Renal pelvis (tissue), 4 donors: ENCODE measurements around the gene RAPGEF4. TPM values are rescaled to one million over a fixed set of nuclear protein-coding genes. Genes with fewer than 3 reads are reported as not detected.
"Not testable (repeated sequence)": the region's sequence is repeated elsewhere in the genome, so short reads cannot be mapped to it uniquely, and the experiment has no call there.

Experiments used
- DNase-seq: peaks from one replicate; pipeline ENCODE4 v3.0.0-alpha.2; 2013
- polyA plus RNA-seq, 3 donors: library from polyadenylated mRNA; unstranded; fragments of 120-200 nt; gene quantifications; one replicate each; pipeline ENCODE4 v1.2.1, GENCODE V29; 2013; ENCODE audit not compliant: insufficient read length in 3 of 3

The RAPGEF4 gene
- polyA plus RNA-seq, 3 donors = 7.9 to 13.0 (median 10.2) TPM

DNA sequence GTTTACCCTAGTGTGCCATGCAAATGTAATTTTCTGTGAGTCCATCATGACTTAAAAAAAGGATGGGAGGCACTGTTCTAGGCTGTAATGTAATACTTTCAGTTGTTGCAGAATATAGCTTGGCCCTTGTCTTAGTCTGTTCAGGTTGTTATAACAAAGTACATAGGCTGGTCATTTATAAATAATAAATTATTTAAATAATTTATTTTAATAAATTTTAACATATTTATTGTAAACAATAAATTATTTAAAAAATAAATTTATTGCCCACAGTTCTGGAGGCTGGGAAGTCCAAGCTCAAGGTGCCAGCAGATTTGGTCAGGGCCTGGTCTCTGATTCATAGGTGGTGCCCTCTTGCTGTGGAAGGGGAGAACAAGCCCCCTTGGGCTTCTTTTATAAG lies 35.2 kb downstream of the RAPGEF4 start:
- DNase-seq = no peak

DNA sequence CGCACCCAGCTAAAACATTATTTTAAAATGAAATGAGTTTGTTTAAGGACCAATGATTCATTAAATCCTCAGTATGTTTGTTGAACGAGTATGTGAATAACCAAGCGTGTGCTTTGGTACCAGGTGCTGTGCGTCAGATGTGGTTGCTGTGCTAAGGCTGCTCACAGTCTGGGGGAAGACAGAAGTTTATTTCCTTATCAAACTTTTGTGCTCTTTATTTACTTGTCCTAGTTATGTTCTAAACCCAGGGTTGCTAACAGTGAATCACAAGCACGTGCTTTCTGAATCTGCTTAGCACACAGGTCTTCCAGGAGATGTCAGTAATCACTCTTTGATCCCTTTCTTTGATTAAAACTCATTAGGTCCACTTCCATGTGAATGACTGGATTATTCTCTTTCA lies 37.0 kb downstream of the RAPGEF4 start:
- no peak for DNase-seq

DNA sequence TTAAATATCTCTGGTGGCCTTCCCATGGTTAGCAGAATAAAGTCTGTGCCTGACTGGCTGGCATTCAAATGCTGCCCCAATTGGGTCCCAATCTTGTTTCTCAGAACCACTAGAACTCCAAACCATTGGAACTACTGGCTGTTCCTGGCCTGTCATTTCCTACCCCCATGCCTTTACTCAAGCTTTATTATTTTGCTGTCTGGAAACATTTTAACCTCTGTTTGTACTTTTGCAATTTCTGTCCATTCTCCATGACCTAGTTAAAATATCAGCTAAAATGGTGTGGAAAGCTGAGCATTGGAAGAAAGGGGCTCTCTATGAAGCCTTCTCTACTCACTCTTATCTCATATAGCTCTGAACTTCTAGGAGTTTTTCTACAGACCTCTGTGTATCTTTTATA lies 38.7 kb downstream of the RAPGEF4 start:
- no peak for DNase-seq

DNA sequence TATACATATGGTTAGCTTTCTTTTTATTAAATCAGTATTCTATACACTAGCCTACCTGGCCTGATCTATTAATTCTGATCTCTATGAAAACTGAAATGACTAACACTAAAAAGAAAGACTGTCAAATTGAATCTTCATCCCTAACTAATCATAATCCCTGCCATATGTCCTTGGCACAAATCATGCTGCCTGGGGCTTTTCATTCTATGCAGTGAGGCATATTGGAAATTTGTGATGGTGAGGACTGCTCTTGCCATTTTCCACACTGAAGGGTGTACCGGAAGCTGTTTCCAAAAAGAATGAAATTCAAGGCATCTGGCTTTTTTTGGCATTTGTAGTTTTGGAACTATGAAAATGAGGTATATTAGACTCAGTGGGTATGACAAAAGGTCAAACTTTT lies 39.7 kb downstream of the RAPGEF4 start:
- no peak for DNase-seq

DNA sequence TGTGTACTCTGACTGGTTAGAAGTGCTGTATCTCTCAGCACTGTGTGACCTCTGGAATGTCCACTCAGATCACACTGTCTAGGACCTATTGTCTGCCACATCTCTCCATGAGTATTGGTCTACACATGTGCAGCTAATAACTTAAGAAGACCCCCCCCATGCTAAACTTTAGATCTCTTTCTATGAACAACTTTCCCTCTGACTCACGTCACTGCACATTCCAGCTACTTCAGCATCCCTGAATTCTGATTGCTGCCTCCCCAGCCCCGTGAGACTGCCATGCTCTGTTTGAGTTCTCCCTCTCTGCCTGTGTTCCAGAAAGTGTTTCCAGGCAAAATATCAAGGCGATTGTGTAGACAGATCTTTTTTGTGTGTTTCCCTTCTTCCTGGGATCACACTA lies 41.8 kb downstream of the RAPGEF4 start:
- DNase-seq = no peak

DNA sequence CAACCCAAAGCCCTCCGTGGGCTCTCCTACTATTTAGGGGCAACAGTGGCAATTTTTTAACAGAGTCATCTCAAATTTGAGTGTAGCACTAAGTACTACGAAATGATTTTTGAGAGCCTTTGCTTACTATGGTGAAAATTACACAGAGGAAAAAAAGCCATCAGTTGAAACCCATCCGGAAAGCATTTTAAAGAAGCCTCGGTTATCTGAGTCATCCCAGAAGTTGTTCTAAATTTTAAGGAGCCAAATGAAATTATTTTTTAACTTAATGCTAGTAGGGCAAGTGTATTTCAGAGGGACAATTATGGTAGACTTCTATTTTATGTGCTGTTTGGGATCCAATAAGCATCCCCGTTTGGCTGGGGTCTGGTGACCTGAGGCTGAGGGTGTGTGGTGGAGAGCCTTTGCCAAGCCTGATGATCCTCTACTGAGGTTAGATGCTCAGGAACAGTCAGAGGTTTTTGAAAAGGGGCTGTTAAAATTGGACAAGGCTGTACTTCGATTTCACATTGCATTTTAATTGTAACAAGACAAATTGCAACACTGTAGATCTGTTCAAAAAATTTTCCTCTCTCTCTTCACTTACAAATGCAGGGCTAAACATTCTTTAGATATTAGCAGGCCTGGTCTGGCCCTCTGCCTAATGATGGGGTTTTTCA lies 47.0 kb downstream of the RAPGEF4 start:
- DNase-seq = no peak

DNA sequence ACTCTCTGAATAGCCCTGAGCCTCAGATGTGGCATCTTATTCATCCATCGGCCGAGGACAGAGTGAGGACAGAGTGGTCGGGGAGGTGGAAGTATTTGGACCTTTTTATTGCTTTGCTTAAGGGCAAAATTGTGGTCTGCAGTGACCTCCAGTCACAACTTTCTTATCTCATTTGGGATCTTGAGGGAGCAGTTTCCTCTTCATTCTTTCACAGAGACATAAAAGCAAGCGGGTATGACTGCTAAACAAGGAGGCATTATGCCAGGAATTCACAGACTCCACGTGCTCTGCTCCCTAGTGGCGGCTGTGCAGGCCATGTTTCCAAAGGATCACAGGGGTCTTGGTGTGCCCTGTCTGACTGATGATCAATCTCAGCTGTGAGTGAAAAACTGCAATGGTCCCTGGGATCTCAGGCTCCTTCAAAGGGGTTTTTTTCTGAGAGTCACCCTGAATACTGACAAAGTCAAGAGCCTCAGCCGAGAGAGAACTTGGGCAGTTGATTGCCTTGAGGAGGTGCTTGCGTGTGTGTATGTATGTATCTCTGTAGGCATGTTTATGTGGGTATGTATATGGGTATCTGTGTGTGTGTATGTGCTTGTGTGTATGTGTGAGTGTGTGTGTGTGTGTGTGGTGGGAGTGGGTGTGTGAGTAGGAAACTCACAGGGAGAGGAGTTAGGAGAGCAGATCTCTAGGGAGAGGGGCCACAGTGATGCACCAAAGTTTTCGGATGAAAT lies 47.7 kb downstream of the RAPGEF4 start:
- DNase-seq = peak; percentile 30

DNA sequence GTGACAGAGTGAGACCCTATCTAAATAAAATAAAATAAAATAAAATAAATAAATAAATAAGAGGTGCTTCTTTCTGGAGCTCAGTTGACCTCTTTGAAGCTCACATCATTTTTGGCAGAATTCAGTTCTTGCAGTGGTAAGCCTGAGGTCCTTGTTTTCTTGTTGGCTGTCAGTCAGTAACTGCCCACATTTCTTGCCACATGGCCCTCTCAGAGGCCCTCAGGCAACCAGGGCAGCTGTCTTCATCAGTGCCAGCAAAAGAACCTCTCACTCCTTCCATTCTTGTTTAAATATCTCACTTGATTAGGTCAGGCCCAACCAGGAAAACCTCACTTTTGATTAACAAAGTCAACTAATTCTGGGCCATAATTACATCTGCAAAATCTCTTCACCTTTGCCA lies 53.2 kb downstream of the RAPGEF4 start:
- no peak for DNase-seq

DNA sequence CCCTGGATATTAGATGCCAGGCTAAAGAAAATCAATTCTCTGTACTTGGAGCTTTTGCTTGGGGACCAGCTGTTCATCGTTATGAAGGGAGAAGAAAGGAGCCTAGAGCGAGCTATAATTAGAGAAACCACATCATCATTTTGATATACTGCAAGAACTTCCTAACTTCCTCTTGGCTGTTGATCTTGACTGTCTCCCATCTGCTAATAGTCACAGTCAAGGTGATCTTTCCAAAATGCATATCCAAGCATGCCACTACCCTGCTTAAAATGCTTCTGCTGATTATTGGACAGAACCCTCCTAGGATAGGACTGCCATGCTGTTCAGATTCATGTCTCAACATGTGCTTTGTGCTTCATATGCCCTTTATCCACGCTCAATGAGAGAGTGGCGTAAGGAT lies 54.8 kb downstream of the RAPGEF4 start:
- DNase-seq = no peak

DNA sequence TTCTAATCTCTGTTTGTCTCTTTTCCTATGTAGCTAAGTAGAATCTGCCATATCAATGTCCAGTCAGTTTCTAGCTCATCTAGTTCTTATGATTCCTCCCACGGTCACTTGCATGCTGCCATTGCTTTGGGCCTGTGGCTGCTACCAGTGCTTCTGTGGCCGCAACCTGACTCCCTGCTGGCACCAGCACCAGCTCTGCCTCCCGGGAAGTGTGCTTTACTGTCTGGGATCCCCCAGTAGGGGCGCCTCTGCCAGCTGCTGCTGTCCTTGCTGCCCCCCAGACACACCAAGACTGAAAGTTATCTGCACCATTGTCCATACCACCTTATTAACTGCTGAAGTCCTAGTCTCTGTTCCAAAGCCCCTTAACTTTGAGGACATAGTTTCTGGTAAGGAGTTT lies 56.3 kb downstream of the RAPGEF4 start:
- DNase-seq = no peak

DNA sequence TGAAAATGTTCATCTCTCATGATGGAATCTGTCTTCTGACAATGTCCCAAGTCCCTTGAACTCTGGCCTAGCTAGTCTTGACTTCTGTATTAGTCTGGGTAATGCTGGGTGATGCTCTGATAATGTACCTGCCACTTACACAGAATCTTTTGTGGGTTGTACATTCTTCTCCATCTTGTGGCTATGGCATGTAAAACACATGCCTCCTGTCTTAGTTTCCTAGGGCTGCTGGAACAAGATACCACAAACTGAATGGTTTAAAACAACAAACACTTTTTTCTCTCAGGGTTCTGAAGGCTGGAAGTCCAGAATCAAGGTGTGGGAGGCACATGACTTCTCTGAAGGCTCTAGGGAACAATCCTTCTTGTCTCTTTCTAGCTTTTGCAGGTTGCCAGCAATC lies 57.1 kb downstream of the RAPGEF4 start:
- DNase-seq = no peak

DNA sequence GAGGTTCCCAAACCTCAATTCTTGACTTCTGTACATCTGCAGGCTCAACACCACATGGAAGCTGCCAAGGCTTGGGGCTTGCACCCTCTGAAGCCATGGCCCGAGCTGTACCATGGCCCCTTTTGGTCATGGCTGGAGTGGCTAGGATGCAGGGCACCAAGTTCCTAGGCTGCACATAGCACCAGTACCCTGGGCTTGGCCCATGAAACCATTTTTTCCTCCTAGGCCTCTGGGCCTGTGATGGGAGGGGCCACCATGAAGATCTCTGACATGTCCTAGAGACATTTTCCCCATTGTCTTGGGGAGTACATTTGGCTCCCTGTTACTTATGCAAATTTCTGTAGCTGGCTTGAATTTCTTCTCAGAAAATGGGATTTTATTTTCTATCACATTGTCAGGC lies 67.7 kb downstream of the RAPGEF4 start:
- not testable (repeated sequence) for DNase-seq

DNA sequence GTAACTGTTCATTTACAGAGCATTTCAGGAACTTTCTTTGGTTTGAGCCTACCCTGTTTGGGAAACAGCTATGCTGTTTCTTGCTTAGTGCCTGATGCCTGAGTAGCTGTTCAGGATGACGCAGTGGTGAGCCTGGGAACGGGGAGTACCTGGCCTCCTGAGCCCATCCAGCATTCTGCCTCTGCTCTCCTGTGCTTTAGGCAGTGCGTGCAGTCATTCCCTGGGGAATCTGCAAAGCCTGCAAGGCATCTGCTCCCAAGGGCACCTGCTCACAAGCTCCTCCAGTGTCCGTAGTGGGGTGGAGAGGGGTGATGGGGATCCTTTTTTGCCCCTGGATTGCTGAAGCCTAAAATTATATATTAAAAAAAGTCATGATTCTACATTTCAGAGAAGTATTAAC lies 68.8 kb downstream of the RAPGEF4 start:
- DNase-seq = no peak

DNA sequence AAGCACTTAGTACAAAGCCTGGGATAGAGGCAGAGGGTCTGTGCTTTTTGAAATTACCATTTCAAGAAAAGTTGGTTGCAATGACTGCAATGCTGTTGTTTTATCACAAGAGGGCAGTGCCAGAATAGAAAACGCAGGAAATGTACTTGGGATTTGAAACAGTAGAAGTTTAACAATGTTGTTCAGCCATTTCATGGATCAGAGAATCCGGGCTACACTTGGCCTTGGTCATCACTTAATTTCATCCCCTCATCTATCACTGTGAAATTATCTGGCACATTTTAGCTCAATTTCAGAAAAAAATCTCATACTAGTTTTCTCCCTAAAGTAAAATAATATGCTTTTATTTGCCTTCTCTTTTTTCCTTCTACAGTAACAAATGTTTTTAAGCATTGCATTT lies 70.8 kb downstream of the RAPGEF4 start:
- peak; percentile 65 for DNase-seq

DNA sequence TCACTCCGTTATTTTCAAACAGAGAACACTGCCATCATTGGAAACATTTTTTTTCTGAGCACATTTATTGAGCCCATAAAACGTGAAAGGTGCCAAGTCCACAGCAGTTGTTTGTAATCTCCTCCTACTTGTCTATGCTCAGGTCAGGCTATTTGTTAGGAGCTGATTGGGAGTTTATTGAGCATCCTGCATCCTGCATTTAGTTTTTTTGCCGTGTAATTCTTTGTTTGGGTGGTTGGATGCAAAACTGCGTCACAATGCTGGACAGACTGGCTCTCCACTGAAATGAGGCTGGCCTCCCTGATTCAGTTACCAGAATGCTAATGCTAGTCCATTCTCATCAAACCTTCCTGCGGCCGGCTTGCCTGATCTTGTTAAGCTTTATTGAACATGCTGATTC lies 71.4 kb downstream of the RAPGEF4 start:
- no peak for DNase-seq

DNA sequence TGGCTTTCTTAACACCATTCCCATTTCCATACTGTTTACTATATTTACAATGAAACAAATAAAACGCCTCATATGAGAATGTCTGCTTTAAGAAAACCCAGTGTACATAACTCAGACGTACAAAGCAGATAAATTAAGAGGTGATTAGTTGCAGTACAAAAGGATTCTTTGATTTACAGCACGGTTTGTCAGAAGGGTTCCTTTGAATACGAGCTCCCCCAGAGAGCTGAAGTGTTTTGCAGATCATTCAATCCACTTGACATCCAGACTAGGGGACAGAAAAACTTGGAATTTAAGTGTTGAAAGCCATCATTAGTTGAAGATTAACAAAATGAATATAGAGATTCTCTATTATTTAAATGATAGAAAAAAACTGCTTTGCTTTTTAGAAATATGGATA lies 72.5 kb downstream of the RAPGEF4 start:
- DNase-seq = no peak

DNA sequence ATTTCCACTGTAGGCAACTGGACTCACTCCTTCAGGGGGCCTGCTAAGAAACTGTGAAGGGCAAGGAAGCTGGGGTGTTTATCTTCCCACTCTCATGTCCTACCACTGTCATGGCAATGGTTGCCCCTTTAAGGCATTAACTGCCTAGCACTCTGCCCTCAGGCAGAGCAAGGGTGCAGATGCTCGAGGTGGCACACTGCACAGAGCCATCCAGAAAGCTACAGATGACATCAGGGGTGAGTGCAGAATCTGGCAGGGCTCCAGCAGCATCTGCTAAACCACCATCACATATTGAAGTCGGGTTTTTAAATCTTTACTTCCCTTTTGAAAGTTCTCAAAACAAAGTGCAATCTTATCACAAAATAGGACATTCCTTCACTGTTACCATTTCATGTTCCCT lies 75.4 kb downstream of the RAPGEF4 start:
- DNase-seq = no peak

DNA sequence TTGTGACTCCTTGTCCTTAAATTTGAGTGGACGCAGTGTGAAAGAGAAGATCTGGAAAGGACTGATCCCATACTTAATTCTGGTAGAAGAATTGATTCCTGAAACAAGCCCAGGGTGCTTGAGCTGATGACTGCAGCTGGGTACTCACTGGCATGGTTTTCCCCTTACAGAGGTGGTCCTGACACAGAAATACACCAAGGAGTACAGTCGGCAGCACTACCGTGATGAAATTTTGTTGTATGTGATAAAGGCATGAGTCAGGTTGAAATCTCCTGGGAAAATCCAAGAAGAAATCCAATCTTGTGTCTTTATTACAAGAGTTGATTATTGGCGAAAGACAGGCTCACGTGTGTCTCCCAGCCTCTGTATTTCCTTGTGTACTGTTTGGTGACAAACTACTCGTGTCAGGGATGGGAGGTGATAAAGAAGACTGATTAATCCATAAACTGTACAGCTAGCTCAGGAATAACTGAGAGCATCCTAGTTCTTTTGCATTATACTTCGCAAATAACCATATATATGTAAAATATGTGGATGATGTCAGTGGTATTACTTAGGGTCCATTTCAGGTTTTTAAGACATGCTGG lies 76.6 kb downstream of the RAPGEF4 start:
- DNase-seq = no peak

DNA sequence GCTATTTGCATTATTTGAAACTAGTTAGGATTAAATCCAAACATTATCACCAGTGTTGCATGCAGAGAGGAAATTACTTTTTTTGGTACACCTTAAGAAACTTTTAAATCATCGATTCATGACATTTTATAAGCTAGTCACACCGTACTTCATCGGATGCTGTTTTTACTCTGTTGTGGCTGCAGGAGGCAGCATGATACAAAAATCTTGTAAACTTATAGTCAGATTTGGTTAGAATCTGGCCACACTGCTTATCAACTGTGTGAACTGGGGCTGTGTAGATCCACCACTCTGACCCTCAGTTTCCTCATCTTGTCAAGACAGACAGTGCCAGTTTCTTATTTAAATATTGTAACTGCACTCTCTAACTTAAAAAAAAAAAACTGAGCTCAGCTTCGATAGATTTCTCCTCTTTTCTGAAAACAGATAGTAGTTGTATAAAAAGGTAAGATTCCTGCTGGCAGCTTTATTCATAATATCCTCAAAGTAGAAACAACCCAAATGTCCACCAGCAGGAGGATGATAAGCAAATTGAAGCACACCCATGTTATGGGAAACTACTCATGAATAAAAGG lies 77.8 kb downstream of the RAPGEF4 start:
- no peak for DNase-seq

DNA sequence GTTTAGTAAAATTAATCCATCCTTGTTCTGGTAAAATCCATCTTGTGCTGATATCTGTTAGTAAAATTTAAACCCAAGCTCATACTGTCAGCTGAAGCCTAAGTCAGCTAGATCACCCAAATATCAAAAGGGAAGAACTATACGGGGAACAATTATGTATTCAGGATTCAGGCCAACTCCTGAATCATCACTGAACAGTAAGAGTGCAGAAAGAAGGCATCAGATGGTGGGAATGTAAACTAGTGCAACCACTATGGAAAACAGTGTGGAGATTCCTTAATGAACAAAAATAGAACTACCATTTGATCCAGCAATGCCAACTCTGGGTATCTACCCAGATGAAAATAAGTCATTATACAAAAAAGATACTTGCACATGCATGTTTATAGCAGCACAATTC lies 81.8 kb downstream of the RAPGEF4 start:
- no peak for DNase-seq

DNA sequence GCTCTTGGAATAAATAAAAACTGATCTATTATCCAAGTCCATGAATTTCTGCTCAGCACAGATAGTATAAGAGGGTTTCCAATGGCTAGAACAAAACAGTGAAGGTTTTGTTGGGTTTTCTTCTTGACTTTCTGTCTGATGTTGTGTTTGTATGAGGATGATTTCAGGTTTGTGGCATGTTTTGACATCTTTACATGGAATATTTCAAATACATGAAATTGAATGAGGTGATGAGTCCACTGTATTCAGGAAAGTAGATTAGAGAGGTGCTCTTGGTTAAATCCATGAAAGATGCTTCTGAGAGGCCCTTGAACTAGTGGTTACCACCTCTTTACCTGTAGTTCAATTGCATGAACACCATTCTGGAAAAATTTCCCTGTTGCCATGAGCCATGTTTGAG lies 84.3 kb downstream of the RAPGEF4 start:
- no peak for DNase-seq

DNA sequence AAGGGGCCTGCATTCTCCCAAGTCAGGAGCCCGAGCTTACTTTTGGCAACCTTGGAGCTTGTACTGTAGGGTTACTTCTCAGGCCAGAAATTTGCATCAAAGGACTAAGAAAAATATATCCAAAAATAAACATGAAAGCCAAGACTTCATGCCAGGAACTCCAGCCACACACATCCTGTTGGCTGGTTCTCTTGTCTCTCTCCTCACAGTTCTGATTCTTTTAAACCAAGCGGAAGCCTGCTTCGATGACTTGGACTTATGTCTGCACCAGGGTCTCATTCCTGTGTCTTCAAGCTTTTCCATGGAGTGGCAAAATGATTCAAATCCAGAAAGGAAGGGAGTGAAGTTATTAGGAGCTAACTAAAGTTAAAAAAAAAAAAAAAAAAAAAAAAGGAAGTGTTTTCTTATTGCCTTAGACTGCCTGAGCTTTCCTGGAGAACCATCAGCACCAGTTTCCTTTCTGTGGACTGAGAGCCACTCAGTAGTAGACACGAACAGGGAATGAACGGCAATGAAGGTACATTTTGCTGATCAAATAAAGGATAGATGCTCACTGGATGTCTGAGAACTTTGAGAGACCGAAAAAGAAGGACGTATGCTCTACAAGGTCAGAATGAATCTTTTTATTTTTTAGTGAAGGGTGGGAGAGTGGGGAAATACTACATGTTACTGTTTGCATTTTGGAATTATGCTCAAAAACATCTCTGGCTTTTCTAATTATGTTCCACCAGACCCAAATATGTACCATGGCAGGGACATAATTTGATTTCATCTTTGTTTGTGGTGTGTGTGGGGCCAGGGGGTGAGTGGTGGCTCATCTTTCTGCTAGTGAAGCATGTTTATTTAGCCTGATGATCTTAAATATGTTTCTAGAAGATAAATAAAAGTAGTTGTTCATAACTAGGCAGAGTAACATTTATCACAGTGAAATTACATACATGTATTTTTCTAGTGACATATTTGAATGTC lies 86.0 kb downstream of the RAPGEF4 start:
- no peak for DNase-seq
